HepG2 (cell line): ENCODE data around the gene CAPN11.

Source experiments
- MAX ChIP-seq: IDR thresholded peaks from 2 replicates; pipeline ENCODE4 v1.6.1; 2012; ENCODE audit warnings: inconsistent platforms
- SNRNP70 ChIP-seq: fragments of 200-400 bp; formaldehyde crosslinking; IDR thresholded peaks from 2 replicates; pipeline ENCODE4 v1.6.1; 2017; ENCODE audit warnings: mild to moderate bottlenecking, low read depth, low read length, moderate library complexity
- TF ChIP-seq, protein P1 (sequence below): sonication (generic); formaldehyde crosslinking; IDR thresholded peaks from 2 replicates; pipeline ENCODE4 v1.4.0; 2020; ENCODE audit warnings: missing genetic modification reagents; ENCODE audit errors: not compliant biosample characterization

DNA sequence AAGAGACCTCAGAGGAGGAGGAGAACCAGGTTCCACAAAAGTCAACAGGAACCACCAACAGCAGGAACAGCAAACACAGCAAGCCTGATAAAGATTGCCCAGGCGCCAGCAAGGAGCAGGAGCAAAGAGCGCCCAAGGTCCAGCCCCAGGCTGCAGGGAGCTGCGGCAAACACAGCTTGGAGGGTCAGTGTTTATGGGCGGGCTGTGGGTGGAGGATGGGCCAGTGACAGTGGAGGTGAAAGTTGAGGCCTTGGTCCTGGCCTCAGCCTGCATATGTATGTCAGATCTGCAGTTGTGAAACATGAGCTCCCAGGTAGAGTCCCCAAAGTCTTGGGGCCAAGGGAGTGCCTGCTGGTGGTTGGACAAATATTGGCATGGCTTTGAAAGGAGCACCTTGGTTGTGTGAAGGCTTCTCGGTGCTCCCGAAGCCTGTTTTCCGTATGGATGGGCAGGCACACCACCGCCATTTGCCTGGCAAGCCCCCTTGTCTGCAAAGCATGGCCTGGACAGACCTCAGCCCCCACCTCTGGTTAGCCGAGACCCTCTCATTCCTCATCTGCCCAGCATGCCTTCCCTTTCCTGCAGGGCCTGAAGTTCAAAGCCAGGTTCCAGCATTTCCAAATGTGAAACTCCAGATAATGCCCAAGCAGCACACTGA lies 2.0 kb upstream of the CAPN11 start:
- TF ChIP-seq MAX = peak; percentile 67
- TF ChIP-seq SNRNP70 = no peak
- TF ChIP-seq, protein P1, sequence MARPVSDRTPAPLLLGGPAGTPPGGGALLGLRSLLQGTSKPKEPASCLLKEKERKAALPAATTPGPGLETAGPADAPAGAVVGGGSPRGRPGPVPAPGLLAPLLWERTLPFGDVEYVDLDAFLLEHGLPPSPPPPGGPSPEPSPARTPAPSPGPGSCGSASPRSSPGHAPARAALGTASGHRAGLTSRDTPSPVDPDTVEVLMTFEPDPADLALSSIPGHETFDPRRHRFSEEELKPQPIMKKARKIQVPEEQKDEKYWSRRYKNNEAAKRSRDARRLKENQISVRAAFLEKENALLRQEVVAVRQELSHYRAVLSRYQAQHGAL (CRISPR knock-in tag) = no peak
